Mesendoderm (in vitro differentiated cells): ENCODE results near the gene POLR3GL.

Experiments used
- DNase-seq: peaks from one replicate; pipeline ENCODE4 v3.0.0; 2013
- H2AK5ac ChIP-seq: 2 replicates; pipeline ENCODE4 v1.6.1; 2013; ENCODE audit warnings: low read length, inconsistent platforms
- H2BK120ac ChIP-seq: 2 replicates; pipeline ENCODE4 v1.6.1; 2013; ENCODE audit warnings: low read depth, mild to moderate bottlenecking, low read length, moderate library complexity, mixed read lengths
- H2BK15ac ChIP-seq: replicated peaks from 2 replicates; pipeline ENCODE4 v1.6.1; 2013; ENCODE audit warnings: low read depth, mild to moderate bottlenecking, moderate library complexity
- H2BK5ac ChIP-seq: 2 replicates; pipeline ENCODE4 v1.6.1; 2013; ENCODE audit warnings: low read length, inconsistent platforms
- H3K18ac ChIP-seq: 2 replicates; pipeline ENCODE4 v1.6.1; 2013; ENCODE audit warnings: mild to moderate bottlenecking, low read length, mixed read lengths
- H3K23ac ChIP-seq: one replicate; pipeline ENCODE4 v1.6.1; 2013; ENCODE audit warnings: low read length
- H3K27ac ChIP-seq: 2 replicates; pipeline ENCODE4 v1.5.1; 2013; ENCODE audit warnings: low read depth, mild to moderate bottlenecking, inconsistent platforms, low read length, moderate library complexity
- H3K27me3 ChIP-seq: 2 replicates; pipeline ENCODE4 v1.6.1; 2013; ENCODE audit warnings: low read length, control low read depth, mild to moderate bottlenecking, inconsistent platforms; ENCODE audit not compliant: insufficient read depth, poor library complexity
- H3K36me3 ChIP-seq: 2 replicates; pipeline ENCODE4 v1.6.1; 2013; ENCODE audit warnings: low read length, inconsistent platforms; ENCODE audit not compliant: control insufficient read depth, insufficient read depth
- H3K4ac ChIP-seq: one replicate; pipeline ENCODE4 v1.6.1; 2013; ENCODE audit warnings: low read depth, mild to moderate bottlenecking, low read length, moderate library complexity
- H3K4me1 ChIP-seq: 2 replicates; pipeline ENCODE4 v1.6.1; 2013; ENCODE audit warnings: low read depth, low read length, inconsistent platforms; ENCODE audit not compliant: control insufficient read depth
- H3K4me2 ChIP-seq: 2 replicates; pipeline ENCODE4 v1.6.1; 2013; ENCODE audit warnings: low read length
- H3K4me3 ChIP-seq: 2 replicates; pipeline ENCODE4 v1.5.1; 2013; ENCODE audit warnings: mild to moderate bottlenecking, low read length
- H3K56ac ChIP-seq: one replicate; pipeline ENCODE4 v1.6.1; 2013; ENCODE audit warnings: low read length
- H3K79me1 ChIP-seq: 2 replicates; pipeline ENCODE4 v1.6.1; 2013; ENCODE audit warnings: low read length, inconsistent platforms
- H3K79me2 ChIP-seq: 2 replicates; pipeline ENCODE4 v1.6.1; 2013; ENCODE audit warnings: mild to moderate bottlenecking, low read length; ENCODE audit not compliant: control insufficient read depth, insufficient read depth
- H3K9ac ChIP-seq: 2 replicates; pipeline ENCODE4 v1.6.1; 2013; ENCODE audit warnings: low read length, inconsistent platforms
- H4K5ac ChIP-seq: one replicate; pipeline ENCODE4 v1.6.1; 2013; ENCODE audit warnings: low read length
- H4K8ac ChIP-seq: one replicate; pipeline ENCODE4 v1.6.1; 2013; ENCODE audit warnings: low read depth, mild to moderate bottlenecking, control low read depth, low read length, moderate library complexity
- WGBS: extraction: QIAGEN DNeasy Blood & Tissue Kit; methylation state at CpG from one replicate; pipeline ENCODE4 v1.1.7; 2013; ENCODE audit warnings: low lambda C conversion rate, missing lambda C conversion rate; ENCODE audit not compliant: insufficient coverage; ENCODE audit errors: extremely low coverage; 5-methylcytosine and 5-hydroxymethylcytosine counted together

Gene POLR3GL

DNA sequence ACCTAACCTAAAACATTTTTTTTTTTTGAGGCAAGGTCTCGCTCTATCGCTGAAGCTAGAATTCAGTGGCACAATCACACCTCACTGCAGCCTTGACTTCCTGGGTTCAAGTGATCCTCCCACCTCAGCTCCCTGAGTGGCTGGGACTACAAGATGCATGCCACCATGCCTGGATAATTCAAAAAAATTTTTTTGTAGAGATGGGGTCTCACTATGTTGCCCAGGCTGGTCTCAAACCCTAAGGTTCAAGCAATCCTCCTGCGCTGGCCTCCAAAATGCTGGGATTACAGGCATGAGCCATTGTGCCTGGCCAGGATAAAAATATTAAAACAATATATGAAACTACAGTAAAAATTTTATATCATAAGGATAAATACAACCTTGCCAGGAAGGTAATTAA lies 11.6 kb upstream of the POLR3GL start:
- H4K8ac ChIP-seq, result no peak overlapping the region
- no peak overlapping the region for H2AK5ac ChIP-seq
- no peak overlapping the region for H2BK120ac ChIP-seq
- no peak overlapping the region for H4K5ac ChIP-seq
- H3K23ac ChIP-seq, result no peak overlapping the region
- H3K4me2 ChIP-seq, result no peak overlapping the region
- no peaks in the 10 kb centered on the region for H3K36me3 ChIP-seq
- H3K4me3 ChIP-seq, result no peak overlapping the region
- no peak overlapping the region for H2BK5ac ChIP-seq
- no peak overlapping the region for H3K9ac ChIP-seq
- no peaks in the 10 kb centered on the region for H3K79me2 ChIP-seq
- no peak overlapping the region for H3K4ac ChIP-seq
- H3K27ac ChIP-seq, result no peak overlapping the region
- peaks cover 3% of the 10 kb centered on the region for H3K79me1 ChIP-seq
- H3K18ac ChIP-seq, result no peak overlapping the region
- WGBS, result no CpG with 5 or more reads among the region's 3 CpGs
- no peak overlapping the region for H3K56ac ChIP-seq
- peaks cover 1% of the 10 kb centered on the region for H3K27me3 ChIP-seq
- H2BK15ac ChIP-seq, result no peak overlapping the region
- H3K4me1 ChIP-seq, result peaks cover 11% of the 10 kb centered on the region
- DNase-seq, result no peak

DNA sequence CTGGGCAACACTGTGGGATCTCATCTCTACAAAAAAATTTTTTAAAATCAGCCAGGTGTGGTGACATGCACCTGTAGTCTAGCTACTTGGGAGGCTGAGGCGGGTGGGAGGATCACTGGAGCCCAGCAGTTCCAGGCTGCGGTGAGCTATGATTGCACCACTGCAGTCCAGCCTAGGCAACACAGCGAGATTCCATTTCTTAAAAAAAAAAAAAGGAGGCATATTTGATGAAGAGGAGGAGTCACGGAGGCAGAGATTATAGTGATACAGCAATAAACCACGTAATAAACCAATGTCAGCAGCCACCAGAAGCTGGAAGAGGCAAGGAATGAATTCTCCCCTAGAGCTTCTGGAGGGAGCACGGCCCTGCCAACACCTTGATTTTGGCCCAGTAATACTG lies 10.6 kb upstream of the POLR3GL start:
- Histone ChIP-seq H3K4me2 (no peak overlapping the region), H4K8ac (no peak overlapping the region), H3K23ac (no peak overlapping the region), H3K9ac (no peak overlapping the region), H2BK120ac (no peak overlapping the region), H2BK5ac (no peak overlapping the region), H3K27ac (no peak overlapping the region), H4K5ac (no peak overlapping the region), H3K56ac (no peak overlapping the region), H3K18ac (no peak overlapping the region), H2AK5ac (no peak overlapping the region), H3K27me3 (peaks cover 1% of the 10 kb centered on the region), H3K36me3 (no peaks in the 10 kb centered on the region), H3K79me2 (no peaks in the 10 kb centered on the region), H3K4ac (no peak overlapping the region), H3K4me1 (peaks cover 13% of the 10 kb centered on the region), H3K4me3 (no peak overlapping the region), H2BK15ac (no peak overlapping the region), H3K79me1 (peaks cover 3% of the 10 kb centered on the region)
- no CpG with 5 or more reads among the region's 6 CpGs for WGBS
- DNase-seq, result no peak

DNA sequence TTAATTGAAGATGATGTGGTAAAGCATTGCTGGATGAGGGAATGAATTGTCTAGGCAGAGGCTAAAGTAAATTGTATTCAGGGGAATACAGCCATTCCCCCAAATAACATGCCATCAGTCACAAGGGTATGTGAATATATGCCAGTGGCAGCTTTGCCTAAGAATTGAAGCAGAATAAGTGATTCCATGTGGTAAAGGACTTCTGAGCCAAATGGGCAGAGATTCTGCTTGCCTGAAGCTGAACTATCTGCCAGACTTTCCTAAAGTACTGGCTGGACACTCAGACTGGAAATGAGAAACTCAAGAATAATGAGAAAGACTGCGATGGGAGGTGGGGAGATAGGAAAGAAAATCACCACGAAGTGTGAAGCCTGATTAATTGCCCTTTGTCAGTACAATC lies 9.1 kb upstream of the POLR3GL start:
- H3K23ac ChIP-seq, result no peak overlapping the region
- peak overlapping the region; percentile 18 for H3K56ac ChIP-seq
- no peak overlapping the region for H3K4me3 ChIP-seq
- peak overlapping the region; percentile 8 for H3K4me2 ChIP-seq
- H4K8ac ChIP-seq, result no peak overlapping the region
- peaks cover 1% of the 10 kb centered on the region for H3K79me1 ChIP-seq
- H3K4me1 ChIP-seq, result peaks cover 15% of the 10 kb centered on the region
- no peak overlapping the region for H4K5ac ChIP-seq
- H2BK15ac ChIP-seq, result no peak overlapping the region
- no peak overlapping the region for H2AK5ac ChIP-seq
- DNase-seq, result no peak
- no peak overlapping the region for H3K4ac ChIP-seq
- peaks cover 3% of the 10 kb centered on the region for H3K27me3 ChIP-seq
- no peaks in the 10 kb centered on the region for H3K36me3 ChIP-seq
- no peak overlapping the region for H2BK120ac ChIP-seq
- no peak overlapping the region for H3K27ac ChIP-seq
- H2BK5ac ChIP-seq, result no peak overlapping the region
- WGBS, result no CpG with 5 or more reads among the region's 2 CpGs
- no peaks in the 10 kb centered on the region for H3K79me2 ChIP-seq
- no peak overlapping the region for H3K18ac ChIP-seq
- H3K9ac ChIP-seq, result peak overlapping the region; percentile 13

DNA sequence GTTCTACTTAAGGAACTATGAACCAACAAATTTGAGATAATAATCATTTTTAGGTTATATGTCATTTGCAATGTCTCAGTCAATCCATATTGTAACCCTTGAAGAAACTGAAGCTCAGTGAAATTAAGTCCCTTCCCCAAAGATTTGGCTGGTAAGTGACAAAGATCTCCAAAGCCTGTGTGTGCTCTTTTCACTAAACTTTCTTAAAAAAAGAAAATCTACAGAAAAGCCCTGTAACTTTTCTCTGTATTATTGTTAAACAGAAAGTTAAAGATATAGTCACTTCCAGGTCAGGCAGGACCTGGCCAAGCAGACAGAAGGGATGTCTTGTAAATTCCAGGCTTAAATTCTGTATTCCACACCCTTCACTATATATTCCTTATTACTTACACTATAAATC lies 8.1 kb upstream of the POLR3GL start:
- no peaks in the 10 kb centered on the region for H3K79me2 ChIP-seq
- H2BK5ac ChIP-seq, result no peak overlapping the region
- no peak overlapping the region for H3K56ac ChIP-seq
- H3K27ac ChIP-seq, result no peak overlapping the region
- no peaks in the 10 kb centered on the region for H3K36me3 ChIP-seq
- no peak overlapping the region for H2AK5ac ChIP-seq
- H2BK120ac ChIP-seq, result no peak overlapping the region
- H3K9ac ChIP-seq, result no peak overlapping the region
- no peak overlapping the region for H3K4me2 ChIP-seq
- no peak overlapping the region for H4K5ac ChIP-seq
- no peak overlapping the region for H3K18ac ChIP-seq
- H3K79me1 ChIP-seq, result peaks cover 1% of the 10 kb centered on the region
- no peak overlapping the region for H3K4ac ChIP-seq
- H3K4me3 ChIP-seq, result no peak overlapping the region
- peaks cover 11% of the 10 kb centered on the region for H3K4me1 ChIP-seq
- no peak for DNase-seq
- H3K23ac ChIP-seq, result no peak overlapping the region
- no peak overlapping the region for H4K8ac ChIP-seq
- H2BK15ac ChIP-seq, result no peak overlapping the region
- H3K27me3 ChIP-seq, result peaks cover 3% of the 10 kb centered on the region

DNA sequence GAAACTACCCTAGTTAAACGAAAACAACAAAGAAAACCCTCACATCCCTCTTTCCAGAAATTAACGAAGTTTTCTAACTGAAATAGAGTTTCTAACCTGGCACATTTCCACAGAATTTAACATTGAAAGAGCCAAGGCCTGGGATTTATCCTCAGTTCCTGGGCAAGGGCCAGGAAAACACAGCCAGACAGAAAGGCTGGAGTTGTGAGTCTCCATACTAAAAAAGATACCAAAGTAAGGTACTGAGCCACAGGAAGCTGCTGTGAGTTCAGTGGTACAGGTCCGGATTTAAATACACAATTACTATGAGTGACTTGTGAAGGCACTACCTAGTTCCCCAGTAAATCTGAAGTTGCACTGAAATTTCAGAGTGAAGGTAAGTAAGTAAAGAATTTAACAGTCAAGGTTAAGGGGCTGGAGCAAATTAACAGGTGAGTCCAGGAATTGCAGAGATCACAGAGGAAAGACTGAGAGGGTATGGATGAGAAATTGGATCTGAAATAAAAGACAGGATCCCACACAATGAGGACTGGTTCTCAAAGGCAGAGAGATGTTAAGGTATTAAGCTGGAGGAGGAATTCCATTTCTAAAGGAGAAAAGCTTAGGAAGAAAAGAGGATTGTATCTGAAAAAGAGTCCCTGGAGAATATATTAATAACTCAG lies 7.6 kb upstream of the POLR3GL start:
- H2AK5ac ChIP-seq, result no peak overlapping the region
- no peak overlapping the region for H3K27ac ChIP-seq
- H3K56ac ChIP-seq, result peak overlapping the region; percentile 84
- peak overlapping the region; percentile 82 for H3K4me2 ChIP-seq
- no peak overlapping the region for H2BK5ac ChIP-seq
- H3K4me1 ChIP-seq, result peaks cover 11% of the 10 kb centered on the region
- H3K4me3 ChIP-seq, result peak overlapping the region; percentile 49
- H4K5ac ChIP-seq, result no peak overlapping the region
- H3K4ac ChIP-seq, result no peak overlapping the region
- H3K18ac ChIP-seq, result no peak overlapping the region
- H3K27me3 ChIP-seq, result peaks cover 3% of the 10 kb centered on the region
- no CpG with 5 or more reads among the region's 3 CpGs for WGBS
- no peak for DNase-seq
- H2BK120ac ChIP-seq, result no peak overlapping the region
- H3K23ac ChIP-seq, result no peak overlapping the region
- peaks cover 1% of the 10 kb centered on the region for H3K79me1 ChIP-seq
- H3K9ac ChIP-seq, result peak overlapping the region; percentile 88
- no peaks in the 10 kb centered on the region for H3K36me3 ChIP-seq
- H3K79me2 ChIP-seq, result no peaks in the 10 kb centered on the region
- H2BK15ac ChIP-seq, result no peak overlapping the region
- no peak overlapping the region for H4K8ac ChIP-seq
